Right cardiac atrium (tissue), 5 donors: ENCODE measurements around the gene TEX55. TPM values are rescaled to one million over a fixed set of nuclear protein-coding genes. Genes with fewer than 3 reads are reported as not detected.
A peak's percentile ranks its signal among the peaks of the same experiment; 100 is the strongest.
"Not testable (repeated sequence)": the region's sequence is repeated elsewhere in the genome, so short reads cannot be mapped to it uniquely, and the experiment has no call there.

Experiments
- ATAC-seq, 2 donors: fragments of 200-7000 bp; cut with Tn5 transposase; one replicate each; pipeline versions ENCODE4 v1.8.0 to v1.9.1; 2020; ENCODE audit warnings: moderate library complexity in 2 of 2, mild to moderate bottlenecking in 1 of 2
- DNase-seq, 3 donors: peaks; one replicate each; pipeline ENCODE4 v3.0.0-alpha.2; 2020
- H3K27ac ChIP-seq: one replicate; pipeline ENCODE4 v1.5.1; 2013; ENCODE audit warnings: mild to moderate bottlenecking, low read length, control low read depth, moderate library complexity
- H3K27me3 ChIP-seq: one replicate; pipeline ENCODE4 v1.6.1; 2013; ENCODE audit not compliant: control insufficient read depth, insufficient read depth
- H3K4me1 ChIP-seq: one replicate; pipeline ENCODE4 v1.6.1; 2013; ENCODE audit warnings: low read length; ENCODE audit not compliant: control insufficient read depth, insufficient read depth
- H3K4me3 ChIP-seq: one replicate; pipeline ENCODE4 v1.5.1; 2013; ENCODE audit warnings: low read length, control low read depth
- H3K9me3 ChIP-seq: one replicate; pipeline ENCODE4 v1.6.1; 2013; ENCODE audit warnings: low read length; ENCODE audit not compliant: control insufficient read depth
- WGBS: extraction: QIAGEN DNeasy Blood & Tissue Kit; methylation state at CpG from one replicate; pipeline ENCODE4 v1.1.7; 2013; 5-methylcytosine and 5-hydroxymethylcytosine counted together
- intact Hi-C, 4 donors: fragments of 100-400 bp; cut with DNase I; formaldehyde crosslinking; loops; one replicate each; pipeline versions ENCODE4 v1.11.0 to v1.14.0; 2022 to 2023
- polyA plus RNA-seq: library from polyadenylated mRNA; stranded (reverse); fragments of 200-250 nt; gene quantifications from one replicate; pipeline ENCODE4 v1.2.3, GENCODE V29; 2013
- total RNA-seq, 4 donors: library from RNA; stranded (reverse); fragmentation: NEBNext Ultra II Directional; extraction: Animal tissue kit (Norgen Biotek cat#: 25700); gene quantifications; one replicate each; pipeline ENCODE4 v1.2.1, GENCODE V29; 2021
- donor health status: healthy with polysubstance abuse.
- donor health status: DM: no; HTN: yes; CAD: no.
- donor health status: DM: no; HTN: no; CAD: no.
- donor health status: DM: no; HTN: yes; CAD: no; lungs with severe emphysema.
- donor health status: DM: yes; HTN: yes; CAD: no.

Gene TEX55
- total and polyA plus RNA-seq, 5 donors = not detected

DNA sequence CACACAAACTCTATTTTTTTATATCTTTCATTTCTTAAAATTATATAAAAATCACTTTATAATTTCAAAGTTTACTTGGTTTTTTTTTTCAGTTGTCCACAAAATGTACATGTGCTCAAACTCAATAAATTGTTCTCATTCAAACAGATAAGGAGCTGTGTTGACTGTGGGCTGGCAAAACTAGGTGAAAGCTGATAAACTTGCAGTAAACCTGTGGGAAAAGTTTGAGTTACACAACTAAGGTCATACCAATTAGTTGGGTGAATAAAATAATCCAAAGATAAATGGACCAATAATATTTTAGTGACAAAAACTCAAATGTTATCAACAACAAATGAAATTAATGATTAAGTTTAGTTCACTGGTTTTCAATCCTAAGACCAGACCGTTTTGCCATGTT is 14.8 kb downstream of the TEX55 start:
- WGBS = 57% methylated on average over 1 of the region's 1 CpG
- intact Hi-C loops = no loop called here
- ATAC-seq = no peak

GRCh38 chr3:119161240-119161639 is 15.3 kb downstream of the TEX55 start:
- Histone ChIP-seq H3K4me1 (no peaks in the 10 kb centered on the region), H3K9me3 (peaks cover 2% of the 10 kb centered on the region), H3K27ac (no peak overlapping the region), H3K27me3 (no peaks in the 10 kb centered on the region), H3K4me3 (no peak overlapping the region)
- intact Hi-C loops = no loop called here
- WGBS = 77% methylated on average over 2 of the region's 2 CpGs
- ATAC-seq (no peak), DNase-seq (no peak)

More for the DNA sequence above, 14.8 kb downstream of the TEX55 start:
- no peak for DNase-seq
- Histone ChIP-seq H3K4me1 (no peaks in the 10 kb centered on the region), H3K9me3 (peaks cover 2% of the 10 kb centered on the region), H3K4me3 (no peak overlapping the region), H3K27me3 (no peaks in the 10 kb centered on the region), H3K27ac (no peak overlapping the region)

- H3K9me3 ChIP-seq, H3K4me1 ChIP-seq, H3K27me3 ChIP-seq, DNase-seq, H3K27ac ChIP-seq, H3K4me3 ChIP-seq, ATAC-seq, intact Hi-C loops: not testable (repeated sequence)
- WGBS = 90% methylated on average over 9 of the region's 9 CpGs
Measured at GRCh38 chr3:119164745-119165144, 18.8 kb downstream of the TEX55 start.

- Histone ChIP-seq H3K27me3 (no peaks in the 10 kb centered on the region), H3K4me1 (no peaks in the 10 kb centered on the region), H3K27ac (no peak overlapping the region), H3K4me3 (no peak overlapping the region), H3K9me3 (no peaks in the 10 kb centered on the region)
- ATAC-seq = no peak
- 85% methylated on average over 3 of the region's 3 CpGs for WGBS
- intact Hi-C loops = no loop called here
- no peak for DNase-seq
Measured at GRCh38 chr3:119170821-119171220, 24.9 kb downstream of the TEX55 start.

- Histone ChIP-seq H3K4me3 (no peak within 1 kb of the TSS), H3K27me3 (no peaks in the 10 kb centered on the region), H3K4me1 (no peaks in the 10 kb centered on the region), H3K9me3 (no peaks in the 10 kb centered on the region), H3K27ac (no peak within 1 kb of the TSS)
- DNase-seq = peak in 1 of 3 donors; percentile 24
- intact Hi-C loops = no loop called here
- peak in 1 of 2 donors; percentile 7 for ATAC-seq
- WGBS = 29% methylated on average over 13 of the region's 13 CpGs
Measured at GRCh38 chr3:119173325-119173724, 27.4 kb downstream of the TEX55 start, which contains the start of gene UPK1B. TSS of gene UPK1B (plus strand) at chr3:119173598. CDS start at chr3:119186742, 13,144 bp downstream.

GRCh38 chr3:119175872-119176756 is 30.1 kb downstream of the TEX55 start:
- DNase-seq (peak in 2 of 3 donors; percentile 52 to 63), ATAC-seq (peak; percentile 59 to 96)
- intact Hi-C loops = no loop called here
- Histone ChIP-seq H3K4me1 (no peaks in the 10 kb centered on the region), H3K9me3 (no peaks in the 10 kb centered on the region), H3K27me3 (no peaks in the 10 kb centered on the region), H3K27ac (no peak overlapping the region), H3K4me3 (no peak overlapping the region)
- 76% methylated on average over 10 of the region's 10 CpGs for WGBS

GRCh38 chr3:119176778-119177177 is 30.8 kb downstream of the TEX55 start:
- H3K4me3 ChIP-seq = no peak overlapping the region
- intact Hi-C loops = no loop called here
- H3K4me1 ChIP-seq = no peaks in the 10 kb centered on the region
- no peak for DNase-seq
- no peak for ATAC-seq
- H3K27ac ChIP-seq = no peak overlapping the region
- H3K27me3 ChIP-seq = no peaks in the 10 kb centered on the region
- WGBS = 73% methylated on average over 4 of the region's 4 CpGs
- no peaks in the 10 kb centered on the region for H3K9me3 ChIP-seq

GRCh38 chr3:119177321-119177720 is 31.4 kb downstream of the TEX55 start:
- 82% methylated on average over 4 of the region's 4 CpGs for WGBS
- Histone ChIP-seq H3K27ac (no peak overlapping the region), H3K9me3 (no peaks in the 10 kb centered on the region), H3K27me3 (no peaks in the 10 kb centered on the region), H3K4me1 (no peaks in the 10 kb centered on the region), H3K4me3 (no peak overlapping the region)
- intact Hi-C loops = no loop called here
- ATAC-seq (no peak), DNase-seq (no peak)

DNA sequence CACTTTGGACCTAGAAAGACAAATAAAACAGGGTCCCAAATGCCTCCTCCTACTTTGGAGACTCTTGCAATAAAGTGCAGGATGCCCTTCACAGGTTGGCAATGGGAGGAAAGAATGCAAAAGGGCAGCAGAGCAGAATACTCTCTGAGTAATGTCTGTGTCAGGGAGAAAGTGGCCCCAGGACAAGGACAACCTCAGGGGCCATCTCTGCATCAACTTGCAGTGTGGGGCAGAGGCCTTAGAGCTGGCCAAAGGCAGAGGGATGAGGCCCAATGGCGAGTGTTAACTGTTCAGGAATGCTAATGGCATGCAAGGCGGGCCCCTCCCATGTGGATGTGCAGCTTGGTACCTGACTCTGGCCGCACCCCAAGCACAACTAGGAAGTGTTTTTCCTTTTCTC is 35.8 kb downstream of the TEX55 start:
- Histone ChIP-seq H3K27ac (no peak overlapping the region), H3K4me1 (no peaks in the 10 kb centered on the region), H3K9me3 (no peaks in the 10 kb centered on the region), H3K4me3 (no peak overlapping the region), H3K27me3 (no peaks in the 10 kb centered on the region)
- DNase-seq (no peak), ATAC-seq (peak in 1 of 2 donors; percentile 53)
- WGBS = 75% methylated on average over 3 of the region's 3 CpGs
- intact Hi-C loops = no loop called here

DNA sequence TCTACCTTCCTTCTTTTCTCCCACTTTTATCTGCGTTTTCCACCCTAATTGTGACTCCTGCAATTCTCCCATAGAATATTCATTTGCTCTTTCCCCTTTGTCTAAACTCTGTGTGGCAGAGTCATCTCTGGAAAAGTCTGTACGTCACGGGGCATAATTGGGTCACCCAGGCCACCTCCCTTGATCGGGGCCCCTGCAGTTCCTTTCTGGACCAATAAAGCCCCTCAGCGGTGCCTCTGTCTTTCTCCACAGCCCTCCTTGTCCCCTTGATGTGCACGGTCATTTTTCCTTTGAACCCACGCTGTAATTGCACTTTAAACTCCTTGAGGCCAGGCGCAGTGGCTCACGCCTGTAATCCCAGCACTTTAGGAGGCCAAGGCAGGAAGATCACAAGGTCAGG is 38.1 kb downstream of the TEX55 start:
- ATAC-seq (no peak), DNase-seq (no peak)
- 83% methylated on average over 9 of the region's 9 CpGs for WGBS
- no peaks in the 10 kb centered on the region for H3K27me3 ChIP-seq
- intact Hi-C loops = no loop called here
- no peaks in the 10 kb centered on the region for H3K9me3 ChIP-seq
- no peak overlapping the region for H3K4me3 ChIP-seq
- H3K4me1 ChIP-seq = no peaks in the 10 kb centered on the region
- H3K27ac ChIP-seq = no peak overlapping the region

DNA sequence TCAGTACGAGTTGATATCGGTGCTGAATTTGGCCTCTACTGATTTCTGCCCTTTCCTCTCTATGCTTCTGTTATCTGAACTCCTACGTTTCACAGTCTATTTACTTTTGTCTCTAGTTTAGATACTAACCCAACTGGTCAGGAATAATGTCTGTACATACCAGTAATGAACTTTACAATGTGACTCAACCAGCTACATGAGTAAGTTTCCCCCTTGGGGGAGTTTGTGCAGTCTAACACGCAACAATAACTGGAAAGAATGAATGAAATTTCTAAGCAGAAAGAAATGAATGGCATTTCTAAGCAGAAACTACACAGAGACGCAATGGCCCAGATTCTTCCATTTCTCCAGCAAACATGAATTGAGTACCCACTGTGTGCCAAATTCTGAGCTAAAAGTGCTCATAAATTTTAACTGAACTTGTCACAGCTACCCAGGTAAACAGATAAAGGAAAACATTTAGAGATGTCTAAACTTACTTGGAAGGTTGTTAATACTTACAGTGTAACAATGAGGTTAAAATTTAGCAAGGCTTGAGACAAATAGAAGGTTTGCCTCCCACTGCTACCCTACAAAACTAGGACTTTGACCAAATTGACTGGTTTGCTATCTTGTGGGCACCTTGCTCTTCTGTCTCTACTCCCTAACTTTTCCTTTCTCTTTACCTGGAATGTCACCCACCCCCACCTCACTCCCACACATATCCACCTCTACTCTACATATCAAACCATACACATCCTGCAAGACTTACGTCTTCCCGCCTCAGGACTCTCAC is 39.0 kb downstream of the TEX55 start:
- Histone ChIP-seq H3K9me3 (no peaks in the 10 kb centered on the region), H3K27ac (no peak overlapping the region), H3K4me1 (no peaks in the 10 kb centered on the region), H3K4me3 (no peak overlapping the region), H3K27me3 (no peaks in the 10 kb centered on the region)
- DNase-seq (no peak), ATAC-seq (no peak)
- intact Hi-C loops = no loop called here
- 66% methylated on average over 7 of the region's 7 CpGs for WGBS
